ENCODE data around the gene TMEM126A. TPM values are rescaled to one million over a fixed set of nuclear protein-coding genes. Genes with fewer than 3 reads are reported as not detected.

Gene TMEM126A
- total and polyA plus RNA-seq, 2 of the 8 experiments (the other 6 are each of a cell fraction or from before 2014, with no cell fraction given) = 33.7 to 58.7 TPM

GRCh38 chr11:85634747-85635146 lies 13.0 kb upstream of the TMEM126A start:
- no peaks in the 10 kb centered on the region for H3K27me3 ChIP-seq (replicated peaks in 1 of 4; ENCODE audit: control insufficient read depth in 3 of 4, extremely low read depth in 1 of 4, insufficient read depth in 3 of 4, low read length in 3 of 4)
- H4K5ac ChIP-seq (ENCODE audit: insufficient read length, low read depth, low read length) = no peak overlapping the region
- no peak overlapping the region for H3K23ac ChIP-seq (ENCODE audit: insufficient read length)
- H2BK15ac ChIP-seq (ENCODE audit: low read length) = no peak overlapping the region
- H4K91ac ChIP-seq (replicated peaks; ENCODE audit: insufficient read length, low read length) = no peak overlapping the region
- no peaks in the 10 kb centered on the region for H4K20me1 ChIP-seq (replicated peaks in 1 of 2; ENCODE audit: control insufficient read depth in 1 of 2, insufficient read depth in 2 of 2, low read length in 2 of 2)
- H3K79me2 ChIP-seq (ENCODE audit: control insufficient read depth in 1 of 2, insufficient read depth in 2 of 2, low read length in 2 of 2) = peaks cover 8 to 39% of the 10 kb centered on the region in 2 experiments
- H3K4me3 ChIP-seq (ENCODE audit: extremely low read depth in 1 of 4, insufficient read depth in 2 of 4, low read depth in 3 of 4, low read length in 4 of 4) = no peak overlapping the region
- no peak overlapping the region for H3K18ac ChIP-seq (ENCODE audit: extremely low read depth, low read length)
- H3K56ac ChIP-seq (replicated peaks; ENCODE audit: insufficient read length, low read depth, low read length) = no peak overlapping the region
- no peak overlapping the region for H2BK20ac ChIP-seq (ENCODE audit: low read length)
- H3K4me1 ChIP-seq (replicated peaks in 1 of 4; ENCODE audit: control insufficient read depth in 3 of 4, insufficient read depth in 4 of 4, low read length in 3 of 4) = peaks cover 0 to 4% (median 0%) of the 10 kb centered on the region in 4 experiments; a peak in 4 of 7 replicates
- H3K4me2 ChIP-seq (ENCODE audit: insufficient read depth in 1 of 2, low read depth in 2 of 2, low read length in 2 of 2) = no peak overlapping the region
- FAIRE-seq (no peak), DNase-seq (ENCODE audit: low read depth in 1 of 2, low spot score in 2 of 2) (no peak)
- H2AFZ ChIP-seq (ENCODE audit: low read length) = no peak overlapping the region
- H4K8ac ChIP-seq (ENCODE audit: extremely low read depth, insufficient read depth, low read length) = no peak overlapping the region
- peaks cover 0 to 41% (median 12%) of the 10 kb centered on the region in 4 experiments; a peak in 6 of 8 replicates for H3K36me3 ChIP-seq (ENCODE audit: control insufficient read depth in 2 of 4, insufficient read depth in 4 of 4, low read length in 3 of 4)
- CTCF ChIA-PET (ENCODE audit: partially characterized antibody) = interaction anchor here (0.5 to 1.6 kb wide), 2 partner anchors 13 to 59 kb away, joined by 3 to 4 read pairs; partner anchors contain the start of gene TMEM126A
- no peak overlapping the region for H2BK5ac ChIP-seq (ENCODE audit: low read depth, low read length)
- POLR2A ChIA-PET (ENCODE audit: partially characterized antibody) = interaction anchor here (1.4 to 3.5 kb wide), 2 partner anchors 13 to 14 kb away, joined by 5 to 45 read pairs; partner anchors contain the start of gene TMEM126A
- whole genome bisulfite sequencing, 2 experiments (ENCODE audit: extremely low coverage in 1 of 2, insufficient coverage in 1 of 2, insufficient read length in 1 of 2, insufficient replicate concordance in 2 of 2, low coverage in 1 of 2, low lambda C conversion rate in 2 of 2, missing lambda C conversion rate in 1 of 2) = 92% methylated on average over 3 of the region's 3 CpGs; no CpG with 5 or more reads in 1 of the 2 experiments
- H2BK12ac ChIP-seq (ENCODE audit: low read depth, low read length) = no peak overlapping the region
- H3K27ac ChIP-seq (ENCODE audit: low read depth, low read length) = no peak overlapping the region
- no peak overlapping the region for H3K9ac ChIP-seq (replicated peaks in 1 of 4; ENCODE audit: extremely low read depth in 1 of 4, low read depth in 3 of 4, low read length in 3 of 4)
- no peaks in the 10 kb centered on the region for H3K9me3 ChIP-seq (ENCODE audit: insufficient read depth in 2 of 2, low read depth in 1 of 2, low read length in 1 of 2)
- no peaks in the 10 kb centered on the region for H3K23me2 ChIP-seq (ENCODE audit: low read depth, low read length)
- H3K4ac ChIP-seq (replicated peaks; ENCODE audit: insufficient read length, low read depth, low read length) = no peak overlapping the region
- no peaks in the 10 kb centered on the region for H3K79me1 ChIP-seq (ENCODE audit: low read depth, low read length)
- H2BK120ac ChIP-seq (replicated peaks; ENCODE audit: low read depth, low read length) = no peak overlapping the region
- no peak overlapping the region for H2AK5ac ChIP-seq (ENCODE audit: low read depth, low read length)
- no peak overlapping the region for H3K14ac ChIP-seq (ENCODE audit: insufficient read length)
- TF ChIP-seq ASH2L (IDR thresholded peaks at IDR 0.05; ENCODE audit: low read length) = no peak
- no peak for TF ChIP-seq SP1 (IDR thresholded peaks at IDR 0.05; ENCODE audit: low read depth, low read length)
- no peak for TF ChIP-seq USF2 (IDR thresholded peaks at IDR 0.05; ENCODE audit: low read length)
- no peak for TF ChIP-seq SP2 (IDR thresholded peaks at IDR 0.05; ENCODE audit: low read length)
- no peak for TF ChIP-seq RXRA (IDR thresholded peaks at IDR 0.05; ENCODE audit: insufficient read depth, low read depth, low read length)
- TF ChIP-seq SIN3A (conservative IDR thresholded peaks at IDR 0.05 in 1 of 2, IDR thresholded peaks at IDR 0.05 in 1 of 2; ENCODE audit: low read depth in 1 of 2, low read length in 2 of 2) = no peak
- no peak for TF ChIP-seq NRF1 (IDR thresholded peaks at IDR 0.05; ENCODE audit: low read depth, low read length)
- TF ChIP-seq SIRT6 (IDR thresholded peaks at IDR 0.05; ENCODE audit: low read length) = no peak
- TF ChIP-seq JUND (IDR thresholded peaks at IDR 0.05; ENCODE audit: low read length) = no peak
- TF ChIP-seq CREB1 (IDR thresholded peaks at IDR 0.05) = no peak
- TF ChIP-seq RNF2 (IDR thresholded peaks at IDR 0.05; ENCODE audit: borderline replicate concordance, low read depth, low read length, missing control alignments, poor library complexity, severe bottlenecking) = no peak
- no peak for TF ChIP-seq RFX5 (IDR thresholded peaks at IDR 0.05; ENCODE audit: borderline replicate concordance, low read depth, low read length)
